HepG2 (cell line): ENCODE results near the gene SHANK2. TPM values are rescaled to one million over a fixed set of nuclear protein-coding genes. Genes with fewer than 3 reads are reported as not detected.

ENCODE experiments used
- ATAC-seq: fragments of 200-7000 bp; cut with Tn5 transposase; 3 replicates; pipeline ENCODE4 v1.9.1; 2020; ENCODE audit warnings: mild to moderate bottlenecking, moderate library complexity
- BruUV-seq: library from RNA; stranded (reverse); fragments of 400-500 nt; replicated peaks from 2 replicates; lab custom pipeline; 2021; lab: Mats Ljungman, UMichigan
- CTCF ChIA-PET: fragments of 300-600 bp; formaldehyde crosslinking; extraction: SDS; loops from one replicate; lab custom pipeline; 2021; ENCODE audit warnings: low total read pairs, inconsistent platforms, low intra/inter-chr PET ratio; lab: Yijun Ruan, JAX
- POLR2A ChIA-PET: fragments of 350-600 bp; sonication (Branson Sonifier 250); formaldehyde crosslinking; loops from one replicate; lab custom pipeline; 2020; ENCODE audit warnings: antibody characterized with exemption, inconsistent platforms; lab: Yijun Ruan, JAX
- DNase-seq: peaks from one replicate; pipeline ENCODE4 v3.0.0-alpha.2; 2015; ENCODE audit warnings: low spot score
- FAIRE-seq: peaks from 3 replicates; lab custom pipeline; 2011; peaks lifted over from hg19 to GRCh38; lab: Jason Lieb, UNC
- H2AFZ ChIP-seq: one replicate; pipeline ENCODE4 v1.6.1; 2011; ENCODE audit warnings: low read length, inconsistent platforms
- H3K27ac ChIP-seq: fragments of 300-600 bp; 3 replicates; pipeline ENCODE4 v1.8.0; 2011; ENCODE audit warnings: mixed run types, mild to moderate bottlenecking, mixed read lengths, low read length, inconsistent platforms; ENCODE audit not compliant: insufficient read depth; ENCODE audit errors: extremely low read length
- H3K27me3 ChIP-seq, 2 experiments: fragments of 200-600 bp in 1 of 2; 2 replicates in 1 of 2; 3 replicates in 1 of 2; pipeline versions ENCODE4 v1.6.0 to v1.8.0; 2011; ENCODE audit warnings: low read length in 2 of 2, mild to moderate bottlenecking in 2 of 2, moderate library complexity in 2 of 2, inconsistent platforms in 1 of 2; ENCODE audit not compliant: insufficient read depth in 2 of 2, control insufficient read depth in 1 of 2
- H3K36me3 ChIP-seq, 2 experiments: fragments of 200-600 bp in 1 of 2; replicated peaks in 1 of 2; 2 replicates in 1 of 2; 3 replicates in 1 of 2; pipeline versions ENCODE4 v1.5.1 to v1.8.0; 2011; ENCODE audit warnings: low read length in 2 of 2, inconsistent platforms in 1 of 2; ENCODE audit not compliant: insufficient read depth in 2 of 2, control insufficient read depth in 1 of 2
- H3K4me1 ChIP-seq: 2 replicates; pipeline ENCODE4 v1.5.1; 2012; ENCODE audit warnings: low read length, inconsistent platforms; ENCODE audit not compliant: insufficient read depth
- H3K4me2 ChIP-seq: 2 replicates; pipeline ENCODE4 v1.6.0; 2011; ENCODE audit warnings: low read depth, low read length, inconsistent platforms
- H3K4me3 ChIP-seq, 3 experiments: fragments of 200-600 bp in 1 of 3; sonication (generic), shearing (Covaris generic) in 1 of 3; replicated peaks in 1 of 3; 2 replicates each; pipeline ENCODE4 v1.5.1; 2011 to 2016; ENCODE audit warnings: low read length in 3 of 3, inconsistent platforms in 2 of 3, low read depth in 2 of 3, mild to moderate bottlenecking in 2 of 3, control low read depth in 1 of 3, mixed read lengths in 1 of 3; ENCODE audit not compliant: insufficient read depth in 1 of 3
- H3K79me2 ChIP-seq: one replicate; pipeline ENCODE4 v1.6.1; 2011; ENCODE audit warnings: low read length, inconsistent platforms; ENCODE audit not compliant: insufficient read depth
- H3K9ac ChIP-seq: 2 replicates; pipeline ENCODE4 v1.6.0; 2011; ENCODE audit warnings: mild to moderate bottlenecking, low read depth, low read length, inconsistent platforms; ENCODE audit not compliant: insufficient read depth
- H3K9me3 ChIP-seq: 2 replicates; pipeline ENCODE4 v1.5.1; 2012; ENCODE audit warnings: mild to moderate bottlenecking, low read length
- H4K20me1 ChIP-seq: 2 replicates; pipeline ENCODE4 v1.6.0; 2011; ENCODE audit warnings: inconsistent platforms, mild to moderate bottlenecking, low read length, moderate library complexity; ENCODE audit not compliant: insufficient read depth
- ATRX ChIP-seq: sonication (generic); formaldehyde crosslinking; IDR thresholded peaks from 2 replicates; pipeline ENCODE4 v1.4.0; 2020; ENCODE audit warnings: missing genetic modification reagents, borderline replicate concordance
- HNRNPLL ChIP-seq: fragments of 200-400 bp; formaldehyde crosslinking; IDR thresholded peaks from 2 replicates; pipeline ENCODE4 v1.6.1; 2017; ENCODE audit warnings: mild to moderate bottlenecking, low read depth, low read length; ENCODE audit not compliant: poor library complexity, severe bottlenecking
- ZNF251 ChIP-seq: sonication (generic); formaldehyde crosslinking; IDR thresholded peaks from 2 replicates; pipeline ENCODE4 v1.9.0; 2021; ENCODE audit warnings: mild to moderate bottlenecking, missing genetic modification reagents
- ZNF652 ChIP-seq: IDR thresholded peaks from 2 replicates; pipeline ENCODE4 v1.6.1; 2016; ENCODE audit warnings: low read depth, borderline replicate concordance
- ZNF672 ChIP-seq: sonication (generic); formaldehyde crosslinking; IDR thresholded peaks from 2 replicates; pipeline ENCODE4 v1.8.1; 2022; ENCODE audit warnings: missing genetic modification reagents
- WGBS: methylation state at CpG from one replicate; pipeline ENCODE4 v1.1.6; 2017; ENCODE audit warnings: low lambda C conversion rate; 5-methylcytosine and 5-hydroxymethylcytosine counted together
- in situ Hi-C: cut with HindIII; loops from 2 replicates; pipeline ENCODE4 v1.10.0; 2017; ENCODE audit warnings: low pct_unique_long_range_greater_than_20kb; ENCODE audit not compliant: extremely low pct_ligation_motif_present
- intact Hi-C: fragments of 100-400 bp; cut with micrococcal nuclease; formaldehyde crosslinking; loops from one replicate; pipeline ENCODE4 v1.10.0; 2022; ENCODE audit not compliant: unreplicated experiment
- polyA plus RNA-seq, 8 experiments: library from polyadenylated mRNA; depleted of rRNA in 3 of 8; stranded (reverse) in 7 of 8; unstranded in 1 of 8; fragments of >200 nt; fragmentation: Illumina TruSeq in 4 of 8; extraction: Trizol in 4 of 8; gene quantifications; 2 replicates each; pipeline versions ENCODE4 v1.2.1 to v1.2.3, GENCODE V29; 2011 to 2016; ENCODE audit warnings: low read depth in 4 of 8, missing spikeins in 1 of 8, mixed read lengths in 1 of 8; ENCODE audit not compliant: insufficient read depth in 1 of 8
- total RNA-seq, 5 experiments: library from RNA; depleted of rRNA; stranded (reverse); fragments of >200 nt; fragmentation: Illumina TruSeq; extraction: Trizol; gene quantifications; 2 replicates each; pipeline ENCODE4 v1.2.3, GENCODE V29; 2016; ENCODE audit warnings: low read depth in 1 of 5
- TF ChIP-seq, protein P1 (sequence below): sonication (generic); formaldehyde crosslinking; IDR thresholded peaks from 2 replicates; pipeline ENCODE4 v1.5.0; 2020; ENCODE audit warnings: mild to moderate bottlenecking, missing genetic modification reagents
- TF ChIP-seq, protein P2 (sequence below): sonication (generic); formaldehyde crosslinking; IDR thresholded peaks from 2 replicates; pipeline ENCODE4 v1.4.0; 2020; ENCODE audit warnings: missing genetic modification reagents, borderline replicate concordance
- TF ChIP-seq, protein P3 (sequence below): IDR thresholded peaks from 2 replicates; pipeline ENCODE4 v1.6.1; 2018; ENCODE audit warnings: missing genetic modification reagents, mild to moderate bottlenecking, missing compliant biosample characterization
- TF ChIP-seq, protein P4 (sequence below): IDR thresholded peaks from 2 replicates; pipeline ENCODE4 v1.6.1; 2016; ENCODE audit warnings: mild to moderate bottlenecking, missing biosample characterization, missing genetic modification reagents

Gene SHANK2
- total and polyA plus RNA-seq, 2 of the 13 experiments (the other 11 are each of a cell fraction or from before 2014, with no cell fraction given) = 10.2 to 13.0 TPM

DNA sequence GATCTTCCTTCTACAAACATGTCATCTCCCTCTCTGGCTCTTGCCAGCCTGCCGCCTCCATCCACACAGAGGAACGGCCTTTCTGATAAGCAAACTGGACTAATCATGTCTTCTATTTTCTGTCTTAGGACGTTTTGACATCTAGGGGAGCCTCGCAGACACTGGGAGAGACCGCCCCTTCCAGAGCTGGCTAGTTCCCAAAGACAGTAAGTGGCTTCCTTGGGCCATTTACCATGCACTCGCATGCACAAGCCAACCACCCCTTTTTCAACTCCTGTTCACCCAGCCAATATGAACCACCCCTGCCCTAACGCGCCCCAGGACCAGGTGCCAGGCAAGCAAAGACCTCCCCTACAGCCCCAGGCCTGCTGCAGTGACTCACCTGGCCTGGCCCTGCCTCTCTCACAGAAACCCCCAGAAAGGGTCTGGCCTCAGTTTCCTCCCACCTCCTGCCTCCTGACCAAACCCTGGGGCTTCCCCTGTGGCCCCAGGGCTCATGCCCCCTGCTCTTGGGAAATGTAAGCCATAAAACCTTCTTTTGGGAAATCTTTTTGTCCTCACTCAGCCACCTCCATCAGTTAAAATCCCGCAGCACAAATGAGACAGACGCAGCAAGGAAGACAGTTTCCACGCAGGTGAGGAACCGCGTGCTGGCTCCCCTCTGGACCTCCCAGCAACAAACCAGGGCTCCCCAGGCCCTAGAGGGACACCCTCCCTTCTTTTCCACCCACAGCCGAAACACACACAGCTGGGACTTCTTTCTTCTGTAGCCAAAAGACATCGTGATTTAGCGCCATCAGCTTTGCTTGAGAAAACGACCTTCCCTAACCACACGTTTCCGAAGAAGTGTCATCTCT is 38.5 kb downstream of the SHANK2 start:
- Histone ChIP-seq H3K27me3 (no peaks in the 10 kb centered on the region), H3K27ac (no peak overlapping the region), H3K9ac (no peak overlapping the region), H4K20me1 (peaks cover 47% of the 10 kb centered on the region), H3K4me3 (no peak overlapping the region), H3K9me3 (no peaks in the 10 kb centered on the region), H3K4me2 (no peak overlapping the region), H3K4me1 (peaks cover 19% of the 10 kb centered on the region), H2AFZ (no peak overlapping the region), H3K36me3 (peaks cover 28 to 62% of the 10 kb centered on the region in 2 experiments; a peak in 4 of 5 replicates), H3K79me2 (peaks cover 77% of the 10 kb centered on the region)
- BruUV-seq = no TSS peak
- FAIRE-seq = no peak
- peak; percentile 23; the same call in 2 of the 3 replicates for ATAC-seq
- CTCF ChIA-PET = no interaction called here
- intact Hi-C loops (no loop called here), in situ Hi-C loops (no loop called here)
- POLR2A ChIA-PET = no interaction called here
- no peak for DNase-seq
- WGBS = 94% methylated on average over 19 of the region's 19 CpGs
- TF ChIP-seq, protein P1, sequence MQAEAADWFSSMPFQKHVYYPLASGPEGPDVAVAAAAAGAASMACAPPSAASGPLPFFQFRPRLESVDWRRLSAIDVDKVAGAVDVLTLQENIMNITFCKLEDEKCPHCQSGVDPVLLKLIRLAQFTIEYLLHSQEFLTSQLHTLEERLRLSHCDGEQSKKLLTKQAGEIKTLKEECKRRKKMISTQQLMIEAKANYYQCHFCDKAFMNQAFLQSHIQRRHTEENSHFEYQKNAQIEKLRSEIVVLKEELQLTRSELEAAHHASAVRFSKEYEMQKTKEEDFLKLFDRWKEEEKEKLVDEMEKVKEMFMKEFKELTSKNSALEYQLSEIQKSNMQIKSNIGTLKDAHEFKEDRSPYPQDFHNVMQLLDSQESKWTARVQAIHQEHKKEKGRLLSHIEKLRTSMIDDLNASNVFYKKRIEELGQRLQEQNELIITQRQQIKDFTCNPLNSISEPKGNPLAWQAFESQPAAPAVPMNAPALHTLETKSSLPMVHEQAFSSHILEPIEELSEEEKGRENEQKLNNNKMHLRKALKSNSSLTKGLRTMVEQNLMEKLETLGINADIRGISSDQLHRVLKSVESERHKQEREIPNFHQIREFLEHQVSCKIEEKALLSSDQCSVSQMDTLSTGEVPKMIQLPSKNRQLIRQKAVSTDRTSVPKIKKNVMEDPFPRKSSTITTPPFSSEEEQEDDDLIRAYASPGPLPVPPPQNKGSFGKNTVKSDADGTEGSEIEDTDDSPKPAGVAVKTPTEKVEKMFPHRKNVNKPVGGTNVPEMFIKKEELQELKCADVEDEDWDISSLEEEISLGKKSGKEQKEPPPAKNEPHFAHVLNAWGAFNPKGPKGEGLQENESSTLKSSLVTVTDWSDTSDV (CRISPR knock-in tag) = no peak
- no peak for TF ChIP-seq ZNF251
- no peak for TF ChIP-seq HNRNPLL
- TF ChIP-seq ATRX (CRISPR knock-in tag) = no peak
- TF ChIP-seq ZNF652 = no peak
- TF ChIP-seq, protein P2, sequence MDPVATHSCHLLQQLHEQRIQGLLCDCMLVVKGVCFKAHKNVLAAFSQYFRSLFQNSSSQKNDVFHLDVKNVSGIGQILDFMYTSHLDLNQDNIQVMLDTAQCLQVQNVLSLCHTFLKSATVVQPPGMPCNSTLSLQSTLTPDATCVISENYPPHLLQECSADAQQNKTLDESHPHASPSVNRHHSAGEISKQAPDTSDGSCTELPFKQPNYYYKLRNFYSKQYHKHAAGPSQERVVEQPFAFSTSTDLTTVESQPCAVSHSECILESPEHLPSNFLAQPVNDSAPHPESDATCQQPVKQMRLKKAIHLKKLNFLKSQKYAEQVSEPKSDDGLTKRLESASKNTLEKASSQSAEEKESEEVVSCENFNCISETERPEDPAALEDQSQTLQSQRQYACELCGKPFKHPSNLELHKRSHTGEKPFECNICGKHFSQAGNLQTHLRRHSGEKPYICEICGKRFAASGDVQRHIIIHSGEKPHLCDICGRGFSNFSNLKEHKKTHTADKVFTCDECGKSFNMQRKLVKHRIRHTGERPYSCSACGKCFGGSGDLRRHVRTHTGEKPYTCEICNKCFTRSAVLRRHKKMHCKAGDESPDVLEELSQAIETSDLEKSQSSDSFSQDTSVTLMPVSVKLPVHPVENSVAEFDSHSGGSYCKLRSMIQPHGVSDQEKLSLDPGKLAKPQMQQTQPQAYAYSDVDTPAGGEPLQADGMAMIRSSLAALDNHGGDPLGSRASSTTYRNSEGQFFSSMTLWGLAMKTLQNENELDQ (CRISPR knock-in tag) = no peak
- TF ChIP-seq, protein P3, sequence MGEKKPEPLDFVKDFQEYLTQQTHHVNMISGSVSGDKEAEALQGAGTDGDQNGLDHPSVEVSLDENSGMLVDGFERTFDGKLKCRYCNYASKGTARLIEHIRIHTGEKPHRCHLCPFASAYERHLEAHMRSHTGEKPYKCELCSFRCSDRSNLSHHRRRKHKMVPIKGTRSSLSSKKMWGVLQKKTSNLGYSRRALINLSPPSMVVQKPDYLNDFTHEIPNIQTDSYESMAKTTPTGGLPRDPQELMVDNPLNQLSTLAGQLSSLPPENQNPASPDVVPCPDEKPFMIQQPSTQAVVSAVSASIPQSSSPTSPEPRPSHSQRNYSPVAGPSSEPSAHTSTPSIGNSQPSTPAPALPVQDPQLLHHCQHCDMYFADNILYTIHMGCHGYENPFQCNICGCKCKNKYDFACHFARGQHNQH (CRISPR knock-in tag) = no peak
- TF ChIP-seq, protein P4, sequence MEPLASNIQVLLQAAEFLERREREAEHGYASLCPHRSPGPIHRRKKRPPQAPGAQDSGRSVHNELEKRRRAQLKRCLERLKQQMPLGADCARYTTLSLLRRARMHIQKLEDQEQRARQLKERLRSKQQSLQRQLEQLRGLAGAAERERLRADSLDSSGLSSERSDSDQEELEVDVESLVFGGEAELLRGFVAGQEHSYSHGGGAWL (CRISPR knock-in tag) = no peak
- TF ChIP-seq ZNF672 = no peak
- TF ChIP-seq, all 625 proteins: peak for 0
